ENCODE results near the gene CASP1.

DNA sequence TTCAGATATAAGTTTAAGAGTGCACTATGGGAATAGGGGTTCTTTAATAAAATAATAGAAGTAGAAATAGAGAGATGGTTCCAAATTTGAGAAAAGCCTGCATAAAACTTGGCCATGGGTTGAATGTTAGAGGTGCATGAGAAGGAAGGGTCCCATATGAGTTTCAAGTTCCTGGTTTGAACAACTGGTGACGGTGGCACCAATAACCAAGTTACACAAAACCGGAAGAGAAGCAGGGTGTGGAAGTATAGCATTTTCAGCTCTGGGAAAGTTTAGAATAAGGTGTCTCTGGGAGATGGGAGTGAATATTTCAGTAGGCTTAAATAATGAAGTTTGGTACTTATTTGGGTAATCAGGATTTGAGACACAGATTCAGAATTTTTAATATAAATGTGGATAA lies 2.4 kb downstream of the CASP1 start:
- TF ChIP-seq, protein P1, sequence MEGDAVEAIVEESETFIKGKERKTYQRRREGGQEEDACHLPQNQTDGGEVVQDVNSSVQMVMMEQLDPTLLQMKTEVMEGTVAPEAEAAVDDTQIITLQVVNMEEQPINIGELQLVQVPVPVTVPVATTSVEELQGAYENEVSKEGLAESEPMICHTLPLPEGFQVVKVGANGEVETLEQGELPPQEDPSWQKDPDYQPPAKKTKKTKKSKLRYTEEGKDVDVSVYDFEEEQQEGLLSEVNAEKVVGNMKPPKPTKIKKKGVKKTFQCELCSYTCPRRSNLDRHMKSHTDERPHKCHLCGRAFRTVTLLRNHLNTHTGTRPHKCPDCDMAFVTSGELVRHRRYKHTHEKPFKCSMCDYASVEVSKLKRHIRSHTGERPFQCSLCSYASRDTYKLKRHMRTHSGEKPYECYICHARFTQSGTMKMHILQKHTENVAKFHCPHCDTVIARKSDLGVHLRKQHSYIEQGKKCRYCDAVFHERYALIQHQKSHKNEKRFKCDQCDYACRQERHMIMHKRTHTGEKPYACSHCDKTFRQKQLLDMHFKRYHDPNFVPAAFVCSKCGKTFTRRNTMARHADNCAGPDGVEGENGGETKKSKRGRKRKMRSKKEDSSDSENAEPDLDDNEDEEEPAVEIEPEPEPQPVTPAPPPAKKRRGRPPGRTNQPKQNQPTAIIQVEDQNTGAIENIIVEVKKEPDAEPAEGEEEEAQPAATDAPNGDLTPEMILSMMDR (IDR thresholded peaks at IDR 0.05) = no peak
- TF ChIP-seq POLR2A (IDR thresholded peaks at IDR 0.05) = no peak
